Measurements from ENCODE around the gene PANK2.
A peak's percentile ranks its signal among the peaks of the same experiment; 100 is the strongest.

DNA sequence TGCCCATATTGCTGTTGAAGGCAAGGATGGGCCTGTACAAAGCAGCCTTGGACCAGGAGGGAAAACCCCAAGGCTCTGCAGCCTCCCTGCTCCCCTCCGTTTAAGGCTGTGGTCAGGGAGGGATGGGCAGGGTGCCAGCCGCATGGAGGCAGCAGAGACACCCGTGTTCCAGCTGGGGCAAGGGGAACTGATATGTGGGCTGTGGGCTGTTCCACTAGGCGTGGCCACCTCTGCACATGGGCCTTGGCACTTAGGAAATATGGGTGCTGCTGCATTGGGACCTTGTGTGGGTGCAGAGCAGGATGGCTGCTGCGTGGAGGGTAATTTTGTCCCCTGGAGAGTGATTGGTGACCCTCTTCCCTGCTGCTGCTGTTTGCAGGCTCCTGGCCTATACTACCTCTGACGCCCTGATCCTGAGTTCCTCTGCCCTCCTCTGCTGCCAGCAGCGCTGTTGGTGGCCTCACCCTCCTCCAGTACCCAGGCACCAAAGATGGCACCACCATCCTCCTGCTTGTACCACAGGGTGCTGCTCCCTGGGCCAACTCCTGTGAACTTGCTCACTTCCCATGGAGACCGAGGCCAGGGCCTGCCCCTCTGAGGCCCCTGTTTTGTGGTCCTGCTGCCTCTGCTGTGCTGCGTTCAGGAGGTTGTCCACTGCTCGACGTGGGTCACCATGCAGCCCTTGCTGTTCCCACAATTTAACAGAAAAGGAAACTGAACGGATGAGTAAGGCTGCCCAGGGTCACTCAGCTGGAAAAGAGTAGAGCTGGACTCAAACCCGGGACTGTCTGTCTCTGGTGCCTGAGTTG, 35.3 kb downstream of the PANK2 start:
- TF ChIP-seq, protein P1, sequence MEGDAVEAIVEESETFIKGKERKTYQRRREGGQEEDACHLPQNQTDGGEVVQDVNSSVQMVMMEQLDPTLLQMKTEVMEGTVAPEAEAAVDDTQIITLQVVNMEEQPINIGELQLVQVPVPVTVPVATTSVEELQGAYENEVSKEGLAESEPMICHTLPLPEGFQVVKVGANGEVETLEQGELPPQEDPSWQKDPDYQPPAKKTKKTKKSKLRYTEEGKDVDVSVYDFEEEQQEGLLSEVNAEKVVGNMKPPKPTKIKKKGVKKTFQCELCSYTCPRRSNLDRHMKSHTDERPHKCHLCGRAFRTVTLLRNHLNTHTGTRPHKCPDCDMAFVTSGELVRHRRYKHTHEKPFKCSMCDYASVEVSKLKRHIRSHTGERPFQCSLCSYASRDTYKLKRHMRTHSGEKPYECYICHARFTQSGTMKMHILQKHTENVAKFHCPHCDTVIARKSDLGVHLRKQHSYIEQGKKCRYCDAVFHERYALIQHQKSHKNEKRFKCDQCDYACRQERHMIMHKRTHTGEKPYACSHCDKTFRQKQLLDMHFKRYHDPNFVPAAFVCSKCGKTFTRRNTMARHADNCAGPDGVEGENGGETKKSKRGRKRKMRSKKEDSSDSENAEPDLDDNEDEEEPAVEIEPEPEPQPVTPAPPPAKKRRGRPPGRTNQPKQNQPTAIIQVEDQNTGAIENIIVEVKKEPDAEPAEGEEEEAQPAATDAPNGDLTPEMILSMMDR (IDR thresholded peaks at IDR 0.05): no peak
- TF ChIP-seq POLR2A (IDR thresholded peaks at IDR 0.05): no peak
- TF ChIP-seq EP300 (IDR thresholded peaks at IDR 0.05): no peak
- peak; percentile 26 for TF ChIP-seq POLR2AphosphoS5 (IDR thresholded peaks at IDR 0.05)

All from gastroesophageal sphincter (tissue), 3 donors.